ENCODE data around the gene ALOX15.

ALOX15 gene

GRCh38 chr17:4675791-4676190, 34.3 kb upstream of the ALOX15 start:
- in situ Hi-C loops (cut with HindIII; ENCODE audit: low sequenced_read_pairs): no loop called here
- no peak for DNase-seq (ENCODE audit: low read depth)
- TF ChIP-seq, protein P1, sequence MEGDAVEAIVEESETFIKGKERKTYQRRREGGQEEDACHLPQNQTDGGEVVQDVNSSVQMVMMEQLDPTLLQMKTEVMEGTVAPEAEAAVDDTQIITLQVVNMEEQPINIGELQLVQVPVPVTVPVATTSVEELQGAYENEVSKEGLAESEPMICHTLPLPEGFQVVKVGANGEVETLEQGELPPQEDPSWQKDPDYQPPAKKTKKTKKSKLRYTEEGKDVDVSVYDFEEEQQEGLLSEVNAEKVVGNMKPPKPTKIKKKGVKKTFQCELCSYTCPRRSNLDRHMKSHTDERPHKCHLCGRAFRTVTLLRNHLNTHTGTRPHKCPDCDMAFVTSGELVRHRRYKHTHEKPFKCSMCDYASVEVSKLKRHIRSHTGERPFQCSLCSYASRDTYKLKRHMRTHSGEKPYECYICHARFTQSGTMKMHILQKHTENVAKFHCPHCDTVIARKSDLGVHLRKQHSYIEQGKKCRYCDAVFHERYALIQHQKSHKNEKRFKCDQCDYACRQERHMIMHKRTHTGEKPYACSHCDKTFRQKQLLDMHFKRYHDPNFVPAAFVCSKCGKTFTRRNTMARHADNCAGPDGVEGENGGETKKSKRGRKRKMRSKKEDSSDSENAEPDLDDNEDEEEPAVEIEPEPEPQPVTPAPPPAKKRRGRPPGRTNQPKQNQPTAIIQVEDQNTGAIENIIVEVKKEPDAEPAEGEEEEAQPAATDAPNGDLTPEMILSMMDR (IDR thresholded peaks at IDR 0.05; ENCODE audit: low read depth, low read length, missing control alignments): no peak
- H3K4me3 ChIP-seq (ENCODE audit: low read depth, low read length): no peak overlapping the region

- TF ChIP-seq, protein P1 (IDR thresholded peaks at IDR 0.05; ENCODE audit: low read depth, low read length, missing control alignments): no peak
- no peak overlapping the region for H3K4me3 ChIP-seq (ENCODE audit: low read depth, low read length)
- no peak for DNase-seq (ENCODE audit: low read depth)
- in situ Hi-C loops (cut with HindIII; ENCODE audit: low sequenced_read_pairs): no loop called here
Observed at GRCh38 chr17:4674685-4674998, 33.2 kb upstream of the ALOX15 start.

DNA sequence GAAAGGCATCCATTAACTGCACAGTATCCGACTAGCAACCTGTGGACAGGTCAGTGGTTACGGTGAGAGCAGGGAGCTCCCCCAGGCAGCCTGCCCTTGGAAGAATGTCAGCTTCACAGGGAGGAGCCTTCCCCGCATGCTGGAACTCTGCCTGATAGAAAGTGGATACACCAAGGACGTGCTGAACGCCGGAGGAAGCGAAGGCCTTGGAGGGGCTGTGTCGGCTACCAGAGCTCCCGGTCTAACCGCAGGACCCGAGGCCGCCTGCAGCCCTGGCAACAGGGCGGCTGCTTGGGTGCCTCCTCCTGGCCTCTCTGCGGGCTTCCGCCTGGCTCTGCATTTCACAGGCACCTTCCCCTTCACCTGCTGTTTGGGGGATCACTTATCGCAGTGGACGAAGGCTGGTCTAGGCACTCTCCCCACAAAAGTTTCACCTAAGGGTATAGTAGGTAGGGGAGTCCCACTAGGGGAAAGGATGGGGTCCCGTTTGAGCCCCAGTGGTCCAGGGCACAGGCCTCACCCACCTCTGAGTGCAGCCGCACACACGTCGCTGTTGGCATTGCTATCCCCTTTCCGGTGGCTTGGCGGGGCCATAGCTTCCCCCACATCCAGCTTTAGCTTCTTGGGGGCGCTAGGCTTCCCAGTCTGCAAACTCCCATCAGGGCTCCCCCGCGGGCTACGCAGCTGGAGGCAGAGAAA, 32.7 kb upstream of the ALOX15 start:
- H3K4me3 ChIP-seq (ENCODE audit: low read depth, low read length): no peak overlapping the region
- in situ Hi-C loops (cut with HindIII; ENCODE audit: low sequenced_read_pairs): no loop called here
- DNase-seq (ENCODE audit: low read depth): no peak
- TF ChIP-seq, protein P1 (IDR thresholded peaks at IDR 0.05; ENCODE audit: low read depth, low read length, missing control alignments): no peak

DNA sequence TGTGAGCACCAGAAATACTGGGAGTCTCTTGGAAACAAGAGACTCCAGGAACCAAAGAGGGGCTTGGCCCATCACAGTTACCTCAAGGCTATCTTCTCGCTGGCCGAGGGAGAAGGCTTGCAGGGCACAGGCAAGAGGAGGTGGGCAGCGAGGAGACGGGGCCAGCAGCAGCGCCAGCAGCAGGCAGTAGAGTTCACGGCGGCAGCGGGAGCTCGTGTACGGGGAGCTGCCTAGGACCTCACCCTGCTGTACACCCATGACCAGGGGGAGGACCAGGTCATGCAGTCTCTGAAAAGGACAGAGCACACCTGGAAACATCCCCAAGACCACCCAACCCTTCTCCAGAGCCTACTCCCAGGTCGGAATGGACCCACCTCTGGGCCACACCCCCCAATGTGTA, 31.7 kb upstream of the ALOX15 start:
- no peak overlapping the region for H3K4me3 ChIP-seq (ENCODE audit: low read depth, low read length)
- DNase-seq (ENCODE audit: low read depth): no peak
- TF ChIP-seq, protein P1 (IDR thresholded peaks at IDR 0.05; ENCODE audit: low read depth, low read length, missing control alignments): no peak
- in situ Hi-C loops (cut with HindIII; ENCODE audit: low sequenced_read_pairs): no loop called here

DNA sequence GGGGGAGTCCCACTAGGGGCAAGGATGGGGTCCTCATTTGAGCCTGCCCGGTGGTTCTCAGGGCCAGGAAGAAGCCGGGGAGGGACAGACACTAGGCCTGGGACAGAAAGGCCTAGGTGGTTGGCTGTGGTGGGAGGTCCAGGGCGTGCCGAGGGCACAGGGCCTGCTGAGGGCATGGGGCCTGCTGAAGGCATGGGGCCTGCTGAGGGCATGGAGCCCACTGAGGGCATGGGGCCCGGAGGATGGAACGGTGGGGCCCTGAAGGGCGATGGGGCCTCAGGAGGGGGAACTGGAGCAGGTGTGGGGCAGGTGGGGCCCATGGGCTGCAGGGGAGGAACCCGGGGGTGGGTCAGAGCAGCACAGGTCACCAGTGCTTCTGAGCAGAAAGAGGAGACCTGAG, 31.3 kb upstream of the ALOX15 start:
- H3K4me3 ChIP-seq (ENCODE audit: low read depth, low read length): no peak overlapping the region
- no peak for DNase-seq (ENCODE audit: low read depth)
- TF ChIP-seq, protein P1 (IDR thresholded peaks at IDR 0.05; ENCODE audit: low read depth, low read length, missing control alignments): no peak
- in situ Hi-C loops (cut with HindIII; ENCODE audit: low sequenced_read_pairs): no loop called here

GRCh38 chr17:4672055-4672630, 30.7 kb upstream of the ALOX15 start:
- H3K4me3 ChIP-seq (ENCODE audit: low read depth, low read length): no peak overlapping the region
- in situ Hi-C loops (cut with HindIII; ENCODE audit: low sequenced_read_pairs): no loop called here
- no peak for DNase-seq (ENCODE audit: low read depth)
- TF ChIP-seq, protein P1 (IDR thresholded peaks at IDR 0.05; ENCODE audit: low read depth, low read length, missing control alignments): no peak

Data from astrocyte of the cerebellum (primary cell).